K562 (cell line): ENCODE measurements around the gene SLC16A10. TPM values are rescaled to one million over a fixed set of nuclear protein-coding genes. Genes with fewer than 3 reads are reported as not detected.
A peak's percentile ranks its signal among the peaks of the same experiment; 100 is the strongest.

Experiments
- BACH1 ChIP-seq: fragments of 200-800 bp; sonication (Bioruptor generic); IDR thresholded peaks from 2 replicates; pipeline ENCODE4 v1.6.1; 2016; ENCODE audit warnings: missing genetic modification characterization, missing compliant biosample characterization
- BCOR ChIP-seq: fragments of 450-650 bp; IDR thresholded peaks from 2 replicates; pipeline ENCODE4 v1.6.1; 2016
- BMI1 ChIP-seq: fragments of 150-350 bp; IDR thresholded peaks from 2 replicates; pipeline ENCODE4 v1.6.1; 2014; ENCODE audit warnings: low read length
- HDAC1 ChIP-seq, 2 experiments: fragments of 450-650 bp; IDR thresholded peaks; 2 replicates each; pipeline ENCODE4 v1.6.1; 2016 to 2017; ENCODE audit warnings: inconsistent platforms in 1 of 2, mild to moderate bottlenecking in 1 of 2, moderate library complexity in 1 of 2
- HMG20A ChIP-seq: fragments of 450-650 bp; formaldehyde crosslinking; conservative IDR thresholded peaks from 2 replicates; pipeline ENCODE4 v1.4.0; 2020; ENCODE audit warnings: mild to moderate bottlenecking, mixed read lengths
- LCOR ChIP-seq: sonication (generic); formaldehyde crosslinking; IDR thresholded peaks from 2 replicates; pipeline ENCODE4 v1.8.0; 2022; ENCODE audit warnings: mild to moderate bottlenecking, missing genetic modification reagents
- MCM3 ChIP-seq: fragments of 450-650 bp; IDR thresholded peaks from 2 replicates; pipeline ENCODE4 v1.6.1; 2016
- MYNN ChIP-seq, 2 experiments: sonication (generic); formaldehyde crosslinking in 1 of 2; IDR thresholded peaks; 2 replicates each; pipeline versions ENCODE4 v1.5.0 to v1.6.1; 2016 to 2020; ENCODE audit warnings: antibody characterized with exemption in 1 of 2, missing genetic modification reagents in 1 of 2
- NR0B1 ChIP-seq: fragments of 450-650 bp; IDR thresholded peaks from one replicate; pipeline ENCODE4 v1.6.1; 2018; ENCODE audit warnings: mild to moderate bottlenecking, moderate library complexity; ENCODE audit not compliant: partially characterized antibody
- POLR2G ChIP-seq: fragments of 200-400 bp; formaldehyde crosslinking; IDR thresholded peaks from 2 replicates; pipeline ENCODE4 v1.6.1; 2017; ENCODE audit warnings: low read depth, mild to moderate bottlenecking, antibody characterized with exemption, low read length, moderate library complexity
- SMARCA5 ChIP-seq: fragments of 450-650 bp; IDR thresholded peaks from 2 replicates; pipeline ENCODE4 v1.6.1; 2016
- TAF7 ChIP-seq: fragments of 450-650 bp; IDR thresholded peaks from 2 replicates; pipeline ENCODE4 v1.6.1; 2016; ENCODE audit warnings: missing genetic modification characterization, missing compliant biosample characterization
- TAL1 ChIP-seq: fragments of 450-650 bp; IDR thresholded peaks from 2 replicates; pipeline ENCODE4 v1.6.1; 2016; ENCODE audit warnings: mild to moderate bottlenecking
- YY1 ChIP-seq, 3 experiments: IDR thresholded peaks; 2 replicates each; pipeline ENCODE4 v1.6.1; 2011; ENCODE audit warnings: low read length in 2 of 3, mild to moderate bottlenecking in 2 of 3, moderate library complexity in 2 of 3, borderline replicate concordance in 1 of 3, control low read depth in 1 of 3, low read depth in 1 of 3; ENCODE audit not compliant: insufficient read depth in 3 of 3, insufficient replicate concordance in 2 of 3, control insufficient read depth in 1 of 3, insufficient read length in 1 of 3; ENCODE audit errors: extremely low read depth in 1 of 3
- ZEB2 ChIP-seq: fragments of 450-650 bp; IDR thresholded peaks from 2 replicates; pipeline ENCODE4 v1.6.1; 2016
- ZFP36 ChIP-seq: fragments of 150-350 bp; IDR thresholded peaks from 2 replicates; pipeline ENCODE4 v1.6.1; 2018; ENCODE audit warnings: low read length, low read depth; ENCODE audit not compliant: partially characterized antibody
- ZNF444 ChIP-seq: fragments of 250-450 bp; sonication (Bioruptor Pico); IDR thresholded peaks from 2 replicates; pipeline ENCODE4 v1.4.0; 2020; ENCODE audit warnings: mild to moderate bottlenecking, moderate library complexity
- ZNF696 ChIP-seq: fragments of 250-450 bp; sonication (Bioruptor Pico); conservative IDR thresholded peaks from 2 replicates; pipeline ENCODE4 v1.4.0; 2020; ENCODE audit warnings: mild to moderate bottlenecking, moderate library complexity
- polyA plus RNA-seq, 8 experiments: library from polyadenylated mRNA; depleted of rRNA in 4 of 8; stranded (reverse) in 5 of 8; unstranded in 3 of 8; fragments of >200 nt; fragmentation: Nextera tagmentation in 2 of 8; fragmentation: Illumina TruSeq in 1 of 8; extraction: Ambion mirVana in 2 of 8; extraction: Trizol in 1 of 8; gene quantifications; 2 replicates each; pipeline versions ENCODE4 v1.2.1 to v1.2.3, GENCODE V29; 2011 to 2014; ENCODE audit warnings: inconsistent platforms in 1 of 8, missing spikeins in 1 of 8
- total RNA-seq, 7 experiments: library from RNA; depleted of rRNA in 6 of 7; stranded (reverse); fragments of >200 nt in 6 of 7; fragmentation: Illumina TruSeq in 2 of 7; extraction: Trizol in 2 of 7; gene quantifications; 2 replicates each; pipeline versions ENCODE4 v1.2.1 to v1.2.3, GENCODE V29; 2011 to 2021; ENCODE audit warnings: low replicate concordance in 1 of 7
- TF ChIP-seq, protein P1 (sequence below): IDR thresholded peaks from 2 replicates; pipeline ENCODE4 v1.6.1; 2011; ENCODE audit warnings: borderline replicate concordance, low read depth, mild to moderate bottlenecking, moderate library complexity, low read length; ENCODE audit not compliant: insufficient read depth, poor library complexity, severe bottlenecking
- TF ChIP-seq, protein P2 (sequence below): fragments of 450-650 bp; conservative IDR thresholded peaks from 2 replicates; pipeline ENCODE4 v1.6.1; 2016; ENCODE audit warnings: missing genetic modification characterization, low read depth, mild to moderate bottlenecking, missing compliant biosample characterization, moderate library complexity
- TF ChIP-seq, protein P3 (sequence below): sonication (generic); formaldehyde crosslinking; IDR thresholded peaks from 2 replicates; pipeline ENCODE4 v1.8.0; 2022; ENCODE audit warnings: mild to moderate bottlenecking, missing genetic modification reagents, borderline replicate concordance

Gene SLC16A10
- total and polyA plus RNA-seq, 9 of the 15 experiments (the other 6 are each of a cell fraction or from before 2014, with no cell fraction given) = 0.02 to 0.54 (median 0.24) TPM; not detected in 4

GRCh38 chr6:111259089-111259831 is 172.0 kb downstream of the SLC16A10 start (continued):
- TF ChIP-seq LCOR (CRISPR knock-in tag) (peak; percentile 89), YY1 (IDR thresholded peaks at IDR 0.05; ENCODE audit: borderline replicate concordance in 1 of 3, control insufficient read depth in 1 of 3, extremely low read depth in 1 of 3, insufficient read depth in 3 of 3, insufficient read length in 1 of 3, insufficient replicate concordance in 2 of 3, low read depth in 1 of 3, low read length in 2 of 3) (peak in 2 of 3 experiments; percentile 32 to 56), SMARCA5 (no peak), MCM3 (no peak), ZNF696 (CRISPR knock-in tag) (no peak), HDAC1 (IDR thresholded peaks at IDR 0.05) (peak in 1 of 2 experiments; percentile 90; a peak in 2 of 4 replicates), ZEB2 (peak; percentile 72), ZFP36 (peak; percentile 49), BMI1 (peak; percentile 95), BACH1 (no peak), TAL1 (no peak), MYNN (IDR thresholded peaks at IDR 0.05) (0 out of 2 replicates have a peak, but pooled peaks have one; percentile 35), MYNN (CRISPR knock-in tag; IDR thresholded peaks at IDR 0.05) (no peak), ZNF444 (CRISPR knock-in tag) (no peak), HMG20A (CRISPR knock-in tag) (no peak), TAF7 (tag) (peak; percentile 62), BCOR (peak; percentile 99; the same call in 1 of the 2 replicates), POLR2G (peak; percentile 92), NR0B1 (no peak)
- TF ChIP-seq, protein P1, sequence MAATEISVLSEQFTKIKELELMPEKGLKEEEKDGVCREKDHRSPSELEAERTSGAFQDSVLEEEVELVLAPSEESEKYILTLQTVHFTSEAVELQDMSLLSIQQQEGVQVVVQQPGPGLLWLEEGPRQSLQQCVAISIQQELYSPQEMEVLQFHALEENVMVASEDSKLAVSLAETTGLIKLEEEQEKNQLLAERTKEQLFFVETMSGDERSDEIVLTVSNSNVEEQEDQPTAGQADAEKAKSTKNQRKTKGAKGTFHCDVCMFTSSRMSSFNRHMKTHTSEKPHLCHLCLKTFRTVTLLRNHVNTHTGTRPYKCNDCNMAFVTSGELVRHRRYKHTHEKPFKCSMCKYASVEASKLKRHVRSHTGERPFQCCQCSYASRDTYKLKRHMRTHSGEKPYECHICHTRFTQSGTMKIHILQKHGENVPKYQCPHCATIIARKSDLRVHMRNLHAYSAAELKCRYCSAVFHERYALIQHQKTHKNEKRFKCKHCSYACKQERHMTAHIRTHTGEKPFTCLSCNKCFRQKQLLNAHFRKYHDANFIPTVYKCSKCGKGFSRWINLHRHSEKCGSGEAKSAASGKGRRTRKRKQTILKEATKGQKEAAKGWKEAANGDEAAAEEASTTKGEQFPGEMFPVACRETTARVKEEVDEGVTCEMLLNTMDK = peak; percentile 43
- TF ChIP-seq, protein P2, sequence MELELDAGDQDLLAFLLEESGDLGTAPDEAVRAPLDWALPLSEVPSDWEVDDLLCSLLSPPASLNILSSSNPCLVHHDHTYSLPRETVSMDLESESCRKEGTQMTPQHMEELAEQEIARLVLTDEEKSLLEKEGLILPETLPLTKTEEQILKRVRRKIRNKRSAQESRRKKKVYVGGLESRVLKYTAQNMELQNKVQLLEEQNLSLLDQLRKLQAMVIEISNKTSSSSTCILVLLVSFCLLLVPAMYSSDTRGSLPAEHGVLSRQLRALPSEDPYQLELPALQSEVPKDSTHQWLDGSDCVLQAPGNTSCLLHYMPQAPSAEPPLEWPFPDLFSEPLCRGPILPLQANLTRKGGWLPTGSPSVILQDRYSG (tag) = 0 out of 2 replicates have a peak, but pooled peaks have one; percentile 18
- TF ChIP-seq, protein P3, sequence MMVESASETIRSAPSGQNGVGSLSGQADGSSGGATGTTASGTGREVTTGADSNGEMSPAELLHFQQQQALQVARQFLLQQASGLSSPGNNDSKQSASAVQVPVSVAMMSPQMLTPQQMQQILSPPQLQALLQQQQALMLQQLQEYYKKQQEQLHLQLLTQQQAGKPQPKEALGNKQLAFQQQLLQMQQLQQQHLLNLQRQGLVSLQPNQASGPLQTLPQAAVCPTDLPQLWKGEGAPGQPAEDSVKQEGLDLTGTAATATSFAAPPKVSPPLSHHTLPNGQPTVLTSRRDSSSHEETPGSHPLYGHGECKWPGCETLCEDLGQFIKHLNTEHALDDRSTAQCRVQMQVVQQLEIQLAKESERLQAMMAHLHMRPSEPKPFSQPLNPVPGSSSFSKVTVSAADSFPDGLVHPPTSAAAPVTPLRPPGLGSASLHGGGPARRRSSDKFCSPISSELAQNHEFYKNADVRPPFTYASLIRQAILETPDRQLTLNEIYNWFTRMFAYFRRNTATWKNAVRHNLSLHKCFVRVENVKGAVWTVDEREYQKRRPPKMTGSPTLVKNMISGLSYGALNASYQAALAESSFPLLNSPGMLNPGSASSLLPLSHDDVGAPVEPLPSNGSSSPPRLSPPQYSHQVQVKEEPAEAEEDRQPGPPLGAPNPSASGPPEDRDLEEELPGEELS (CRISPR knock-in tag) = peak; percentile 82; the same call in 1 of the 2 replicates
